ENCODE results near the gene RAB1B. TPM values are rescaled to one million over a fixed set of nuclear protein-coding genes. Genes with fewer than 3 reads are reported as not detected.

Gene RAB1B
- total and polyA plus RNA-seq, 10 of the 15 experiments (the other 5 are each of a cell fraction or from before 2014, with no cell fraction given): 10.4 to 193 (median 96.9) TPM

GRCh38 chr11:66277471-66278362 is 9.3 kb downstream of the RAB1B start, which contains the start of gene CNIH2 (continued):
- TF ChIP-seq RUNX3 (IDR thresholded peaks at IDR 0.05; ENCODE audit: low read length) (peak; percentile 75), EED (IDR thresholded peaks at IDR 0.05; ENCODE audit: low read depth) (no peak), POLR2AphosphoS2 (IDR thresholded peaks at IDR 0.05; ENCODE audit: low read depth, low read length) (0 out of 2 replicates have a peak, but pooled peaks have one; percentile 34), FOS (IDR thresholded peaks at IDR 0.05; ENCODE audit: borderline replicate concordance, extremely low read depth, insufficient read length) (no peak), ZNF384 (IDR thresholded peaks at IDR 0.05; ENCODE audit: borderline replicate concordance, low read depth, low read length) (no peak), CHD2 (IDR thresholded peaks at IDR 0.05; ENCODE audit: borderline replicate concordance, low read depth, low read length) (no peak)

- DNase-seq (ENCODE audit: low read depth, low spot score) (no peak), ATAC-seq (no peak), FAIRE-seq (no peak)
- H3K9me3 ChIP-seq (replicated peaks; ENCODE audit: control insufficient read depth, insufficient read depth, low read length): no peaks in the 10 kb centered on the region
- H3K27me3 ChIP-seq (replicated peaks in 1 of 2; ENCODE audit: control insufficient read depth in 2 of 2, insufficient read depth in 2 of 2, low read length in 1 of 2): no peaks in the 10 kb centered on the region
- H3K36me3 ChIP-seq (ENCODE audit: control insufficient read depth in 2 of 2, insufficient read depth in 2 of 2, low read length in 1 of 2): peaks cover 7 to 17% of the 10 kb centered on the region in 2 experiments
- H2AFZ ChIP-seq (ENCODE audit: control insufficient read depth, low read depth, low read length): no peak overlapping the region
- H3K4me3 ChIP-seq: no peak overlapping the region
- no TSS peak for BruUV-seq (replicated peaks)
- SMC1A ChIA-PET (ENCODE audit: uncharacterized antibody, unreplicated experiment): no interaction called here
- H3K4me2 ChIP-seq (ENCODE audit: control insufficient read depth, insufficient read depth): peak overlapping the region; percentile 48; the same call in 1 of the 2 replicates
- POLR2A ChIA-PET: interaction anchor here (0.6 kb wide), 1 partner anchor 222 kb away, joined by 3 read pairs; no protein-coding TSS in a partner anchor
- no peak overlapping the region for H3K27ac ChIP-seq (ENCODE audit: control insufficient read depth, insufficient read depth)
- RAD21 ChIA-PET (ENCODE audit: unreplicated experiment): no interaction called here
- no peaks in the 10 kb centered on the region; the same call in 1 of the 2 replicates for H4K20me1 ChIP-seq (ENCODE audit: control insufficient read depth, insufficient read depth)
- no peak overlapping the region for H3K9ac ChIP-seq (ENCODE audit: control insufficient read depth, insufficient read depth, low read length)
- no peaks in the 10 kb centered on the region for H3K79me2 ChIP-seq (ENCODE audit: control insufficient read depth, insufficient read depth, low read length)
- no peak for TF ChIP-seq SUPT20H (IDR thresholded peaks at IDR 0.05; ENCODE audit: borderline replicate concordance, control insufficient read depth, low read depth, low read length)
- no peak for TF ChIP-seq USF2 (IDR thresholded peaks at IDR 0.05; ENCODE audit: borderline replicate concordance, low read depth, low read length)
- no peak for TF ChIP-seq POU2F2 (IDR thresholded peaks at IDR 0.05; ENCODE audit: borderline replicate concordance, low read depth, low read length)
- TF ChIP-seq HDAC2 (IDR thresholded peaks at IDR 0.05): no peak
- no peak for TF ChIP-seq GABPA (IDR thresholded peaks at IDR 0.05; ENCODE audit: low read depth)
- TF ChIP-seq EGR1 (IDR thresholded peaks at IDR 0.05; ENCODE audit: borderline replicate concordance in 1 of 2, low read depth in 2 of 2, low read length in 2 of 2): peak in 1 of 2 experiments; percentile 57; a peak in 1 of 3 replicates
- H3K4me1 ChIP-seq (ENCODE audit: control insufficient read depth, insufficient read depth, low read length): peaks cover 12% of the 10 kb centered on the region
- in situ Hi-C loops (cut with MboI) (no loop called here), intact Hi-C loops (cut with micrococcal nuclease; ENCODE audit: unreplicated experiment) (no loop called here)
- CTCF ChIA-PET: no interaction called here
- WGBS (ENCODE audit: insufficient coverage, insufficient replicate concordance, low lambda C conversion rate, missing lambda C conversion rate): 14% methylated on average over 26 of the region's 45 CpGs
Observed at GRCh38 chr11:66278363-66279091, 10.1 kb downstream of the RAB1B start.
